Coronary artery (tissue), 2 donors: ENCODE data around the gene LYST.

ENCODE experiments used
- DNase-seq: peaks from one replicate; pipeline ENCODE4 v3.0.0-alpha.2; 2017; ENCODE audit warnings: low spot score
- H3K27ac ChIP-seq, 2 donors: fragments of 200-600 bp; sonication (generic); one replicate each; pipeline ENCODE4 v1.5.1; 2016 to 2019
- H3K4me3 ChIP-seq: fragments of 200-600 bp; sonication (generic); 2 replicates; pipeline ENCODE4 v1.5.1; 2016; ENCODE audit warnings: mild to moderate bottlenecking, moderate library complexity
- TF ChIP-seq, protein P1 (sequence below): fragments of 200-600 bp; sonication (generic); IDR thresholded peaks from one replicate; pipeline ENCODE4 v1.5.1; 2019; ENCODE audit warnings: antibody characterized with exemption

Gene LYST

DNA sequence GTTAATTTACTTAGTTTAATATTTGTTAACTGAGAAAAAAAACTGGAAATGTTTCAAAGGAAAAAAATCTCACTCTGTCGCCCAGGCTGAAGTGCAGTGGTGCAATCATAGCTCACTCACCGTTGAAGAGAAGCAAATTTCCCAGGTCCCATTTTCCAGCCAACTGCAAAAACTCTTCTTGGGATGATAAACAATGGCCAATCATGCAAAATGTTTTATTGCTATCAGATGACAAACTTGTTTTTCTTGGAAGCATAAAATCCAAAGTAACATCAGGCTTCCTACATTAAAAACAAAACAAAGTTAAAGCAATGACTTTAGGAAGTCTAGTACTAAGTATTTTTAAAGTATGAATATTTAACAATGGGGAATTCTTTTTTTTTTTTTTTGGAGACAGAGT lies 84.9 kb downstream of the LYST start:
- Histone ChIP-seq H3K27ac (no peak overlapping the region), H3K4me3 (no peak overlapping the region)
- no peak for DNase-seq
- TF ChIP-seq, protein P1, sequence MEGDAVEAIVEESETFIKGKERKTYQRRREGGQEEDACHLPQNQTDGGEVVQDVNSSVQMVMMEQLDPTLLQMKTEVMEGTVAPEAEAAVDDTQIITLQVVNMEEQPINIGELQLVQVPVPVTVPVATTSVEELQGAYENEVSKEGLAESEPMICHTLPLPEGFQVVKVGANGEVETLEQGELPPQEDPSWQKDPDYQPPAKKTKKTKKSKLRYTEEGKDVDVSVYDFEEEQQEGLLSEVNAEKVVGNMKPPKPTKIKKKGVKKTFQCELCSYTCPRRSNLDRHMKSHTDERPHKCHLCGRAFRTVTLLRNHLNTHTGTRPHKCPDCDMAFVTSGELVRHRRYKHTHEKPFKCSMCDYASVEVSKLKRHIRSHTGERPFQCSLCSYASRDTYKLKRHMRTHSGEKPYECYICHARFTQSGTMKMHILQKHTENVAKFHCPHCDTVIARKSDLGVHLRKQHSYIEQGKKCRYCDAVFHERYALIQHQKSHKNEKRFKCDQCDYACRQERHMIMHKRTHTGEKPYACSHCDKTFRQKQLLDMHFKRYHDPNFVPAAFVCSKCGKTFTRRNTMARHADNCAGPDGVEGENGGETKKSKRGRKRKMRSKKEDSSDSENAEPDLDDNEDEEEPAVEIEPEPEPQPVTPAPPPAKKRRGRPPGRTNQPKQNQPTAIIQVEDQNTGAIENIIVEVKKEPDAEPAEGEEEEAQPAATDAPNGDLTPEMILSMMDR: no peak

DNA sequence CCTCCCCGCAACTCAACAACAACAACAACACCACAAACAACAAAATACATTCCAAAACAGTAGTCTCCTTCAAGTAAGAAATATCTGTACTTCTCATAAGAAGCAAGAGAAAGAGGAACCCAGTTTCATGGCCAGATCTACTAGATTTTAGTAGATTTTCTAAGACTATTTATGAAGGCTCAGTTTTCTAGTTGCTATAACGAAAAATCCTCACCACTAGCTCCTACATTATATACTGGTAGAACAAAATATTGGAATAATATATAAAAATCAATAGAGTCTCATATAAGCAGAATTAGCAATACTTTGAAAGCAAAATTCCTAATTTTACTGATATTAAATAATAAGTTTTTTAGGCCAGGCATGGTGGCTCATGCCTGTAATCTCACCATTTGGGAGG lies 86.9 kb downstream of the LYST start:
- Histone ChIP-seq H3K4me3 (no peak overlapping the region), H3K27ac (no peak overlapping the region)
- TF ChIP-seq, protein P1: no peak
- DNase-seq: no peak

DNA sequence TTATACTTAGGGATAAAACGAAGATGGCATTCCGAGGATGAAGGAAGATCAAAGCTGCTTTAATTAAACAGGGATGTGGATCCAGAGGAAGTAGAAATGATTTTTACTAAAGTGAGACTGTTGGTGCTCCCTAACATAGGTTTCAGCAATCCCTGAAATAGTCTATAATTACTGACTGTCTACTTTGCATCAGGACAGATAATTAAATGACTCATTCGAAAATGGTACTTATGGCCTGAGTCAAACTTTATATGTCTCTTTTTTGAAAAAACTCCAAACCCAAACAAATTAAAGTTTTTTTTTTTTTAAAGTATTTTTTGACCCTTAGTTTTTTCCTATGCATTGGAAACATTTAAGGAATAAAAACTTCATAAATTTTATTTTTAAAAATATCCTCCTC lies 90.3 kb downstream of the LYST start:
- TF ChIP-seq, protein P1: no peak
- no peak for DNase-seq
- no peak overlapping the region for H3K27ac ChIP-seq
- no peak overlapping the region for H3K4me3 ChIP-seq

DNA sequence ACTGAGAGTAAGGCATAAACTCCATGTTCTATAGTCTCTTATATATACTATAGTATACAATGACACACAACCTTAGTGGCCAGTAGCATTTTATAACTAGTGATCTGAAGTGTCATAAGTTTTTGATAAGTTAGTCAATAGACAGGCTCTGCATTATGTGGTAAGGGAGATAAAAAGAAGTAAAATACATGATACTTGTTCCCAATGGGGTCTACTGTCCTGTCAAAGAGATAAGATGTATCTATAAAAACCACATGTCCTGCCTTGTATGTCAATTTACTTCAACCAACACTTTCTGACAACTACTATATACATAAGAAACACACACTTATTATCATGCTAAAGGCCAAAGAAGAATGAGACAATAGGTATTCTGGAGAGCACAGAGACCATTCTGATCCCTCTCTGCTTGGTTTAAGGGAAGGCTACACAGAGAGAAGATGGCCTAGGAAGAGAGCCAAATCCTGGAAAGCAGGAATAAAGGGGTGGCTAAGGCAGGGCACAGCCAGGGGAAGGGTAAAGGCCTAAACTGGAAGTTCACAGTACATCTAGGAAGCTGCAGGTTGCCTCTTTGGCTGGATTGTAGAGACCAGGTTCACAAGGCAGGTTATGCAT lies 91.4 kb downstream of the LYST start:
- TF ChIP-seq, protein P1: no peak
- DNase-seq: no peak

DNA sequence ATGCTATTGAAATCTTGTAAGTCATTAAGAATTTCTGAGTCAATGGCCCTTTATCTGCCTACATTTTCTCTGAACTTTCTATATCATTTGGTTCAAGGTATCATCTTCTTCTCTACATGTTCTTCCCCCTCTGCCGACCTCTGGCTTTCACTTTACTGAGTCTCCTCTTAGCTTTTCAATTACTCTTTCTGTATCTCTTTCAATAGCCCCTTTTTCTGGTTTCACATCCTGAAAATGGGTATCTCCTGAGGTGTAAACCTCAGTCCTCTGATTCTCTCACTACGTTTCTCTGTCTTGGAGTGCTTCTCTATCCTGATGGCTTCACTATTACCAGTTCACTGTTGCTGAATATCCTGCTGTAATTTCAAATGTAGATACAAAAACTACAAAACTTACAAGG lies 98.9 kb downstream of the LYST start:
- H3K27ac ChIP-seq: no peak overlapping the region
- H3K4me3 ChIP-seq: no peak overlapping the region
- TF ChIP-seq, protein P1: no peak
- DNase-seq: no peak

More for the DNA sequence above, 91.4 kb downstream of the LYST start:
- Histone ChIP-seq H3K4me3 (no peak overlapping the region), H3K27ac (no peak overlapping the region)

DNA sequence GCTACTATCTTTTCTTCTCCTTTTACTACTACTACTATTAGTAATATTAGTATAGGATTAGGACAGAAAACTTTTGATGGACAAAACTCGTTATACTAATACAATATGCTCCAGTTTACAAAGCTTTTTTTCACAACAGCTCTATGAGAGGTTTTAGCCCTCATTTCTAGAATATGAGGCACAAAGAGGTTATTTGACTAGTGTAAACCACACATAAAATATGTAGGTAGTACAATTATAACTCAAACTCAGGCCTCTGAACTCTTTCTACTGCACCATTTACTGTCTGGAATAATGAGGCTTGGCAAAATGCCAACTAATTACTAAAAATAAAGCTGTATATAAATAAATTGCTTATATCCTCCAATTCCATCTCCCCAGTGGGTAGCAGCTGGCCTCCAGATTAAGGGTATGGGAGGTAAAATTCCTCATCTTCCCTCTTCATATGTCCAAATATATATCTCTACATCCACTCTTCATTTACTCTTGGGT lies 99.9 kb downstream of the LYST start:
- DNase-seq: no peak
- H3K27ac ChIP-seq: no peak overlapping the region
- TF ChIP-seq, protein P1: no peak
- no peak overlapping the region for H3K4me3 ChIP-seq

DNA sequence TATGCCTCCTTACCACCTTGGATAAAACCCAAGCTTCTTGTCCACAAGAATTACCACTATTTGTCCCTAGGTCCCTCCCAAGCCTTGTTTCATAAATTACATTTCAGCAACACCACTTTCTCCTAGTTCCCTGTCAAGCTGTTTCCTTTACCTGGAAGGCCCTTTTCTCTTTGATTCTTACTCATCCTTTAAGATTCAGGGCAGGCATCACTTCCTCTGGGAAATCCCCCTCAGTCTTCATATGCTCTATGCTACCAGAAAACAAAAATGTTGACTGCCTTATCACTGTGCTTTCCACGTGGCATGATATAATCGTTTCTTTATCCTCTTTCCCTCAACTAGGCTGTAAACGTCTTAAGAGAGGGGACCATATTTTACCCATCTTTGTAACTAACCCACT lies 102.7 kb downstream of the LYST start:
- Histone ChIP-seq H3K27ac (no peak overlapping the region), H3K4me3 (no peak overlapping the region)
- no peak for DNase-seq
- TF ChIP-seq, protein P1: no peak
